D721Med (cell line): ENCODE measurements around the gene KLK6.

Experiments used
- DNase-seq: peaks from one replicate; pipeline ENCODE4 v3.0.0; 2011; ENCODE audit warnings: low spot score; ENCODE audit not compliant: insufficient read length
- FAIRE-seq: peaks from 2 replicates; lab custom pipeline; 2011; peaks lifted over from hg19 to GRCh38; lab: Jason Lieb, UNC
- CTCF ChIP-seq: IDR thresholded peaks from 2 replicates; pipeline ENCODE4 v1.5.1; 2012; ENCODE audit warnings: mild to moderate bottlenecking, control low read depth; ENCODE audit not compliant: insufficient read depth; ENCODE audit errors: missing control alignments

Gene KLK6

DNA sequence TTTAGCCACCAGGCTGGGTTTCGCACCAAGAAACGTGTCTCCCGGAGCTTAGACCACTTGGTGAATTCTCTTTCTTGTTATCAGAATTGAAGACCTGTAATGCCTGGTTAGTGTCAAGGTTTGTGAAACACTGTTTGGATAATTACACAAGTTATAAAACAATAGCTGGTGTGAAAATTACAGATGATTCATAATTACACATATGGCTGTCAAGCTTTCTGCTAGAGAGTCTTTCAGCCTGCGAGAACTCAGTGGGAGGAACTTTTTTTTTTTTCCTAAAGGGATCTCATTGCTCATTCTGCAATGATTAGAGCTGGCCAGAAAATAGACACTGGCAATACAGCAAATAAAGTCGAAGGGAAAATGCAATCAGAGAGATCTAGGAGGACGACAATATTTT, 44.8 kb downstream of the KLK6 start:
- DNase-seq (no peak), FAIRE-seq (no peak)
- TF ChIP-seq CTCF, result no peak

DNA sequence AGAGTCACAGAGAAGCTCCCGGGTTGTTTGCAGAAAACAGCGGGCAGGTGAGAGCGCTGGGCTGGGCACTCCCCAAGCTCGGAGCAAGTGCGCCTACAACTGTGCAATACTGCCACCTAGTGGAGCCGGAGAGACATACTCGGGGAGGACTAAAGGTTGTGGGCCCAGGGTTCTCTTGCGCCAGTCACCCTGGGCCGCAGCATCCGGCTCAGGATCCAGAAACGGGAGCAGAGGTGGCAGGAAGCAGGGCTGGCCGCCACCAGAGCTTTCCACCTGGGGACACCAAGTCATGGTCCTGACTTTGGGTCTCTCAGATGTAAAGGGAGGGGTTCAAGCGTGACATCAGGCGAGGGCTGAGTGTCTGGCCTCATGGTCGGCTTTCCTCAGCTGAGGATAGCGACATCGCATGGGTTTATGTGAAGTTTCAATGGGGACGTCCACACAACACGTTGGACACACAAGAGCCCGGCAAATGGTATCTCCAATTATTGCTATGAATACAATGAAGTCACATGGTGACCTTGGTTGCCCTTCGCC, 47.0 kb downstream of the KLK6 start:
- FAIRE-seq (no peak), DNase-seq (peak; percentile 61)
- TF ChIP-seq CTCF, result peak; percentile 86

GRCh38 chr19:50921426-50922316, 47.7 kb downstream of the KLK6 start:
- no peak for DNase-seq
- FAIRE-seq, result no peak
- TF ChIP-seq CTCF, result no peak

DNA sequence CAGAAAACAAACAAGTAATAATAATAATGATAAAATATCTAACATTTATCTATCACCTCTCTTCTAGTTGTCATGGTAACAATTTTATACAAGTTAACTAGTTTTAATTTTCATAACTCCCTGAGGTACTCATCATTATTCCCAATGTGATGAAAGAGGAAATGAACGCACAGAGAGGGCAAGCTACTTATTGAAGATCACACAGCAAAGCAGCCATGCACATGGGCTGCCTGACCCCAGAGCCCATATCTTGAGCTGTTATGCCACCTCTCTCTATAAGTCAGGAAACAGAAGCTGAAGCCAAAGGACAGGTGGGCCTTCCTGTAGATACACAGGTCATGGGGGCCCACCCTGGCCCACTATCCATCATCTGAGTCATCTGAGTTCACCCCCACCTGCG, 53.3 kb downstream of the KLK6 start:
- FAIRE-seq, result no peak
- TF ChIP-seq CTCF, result no peak
- no peak for DNase-seq

- DNase-seq (no peak), FAIRE-seq (no peak)
- TF ChIP-seq CTCF, result no peak
Measured at GRCh38 chr19:50912727-50913716, 56.4 kb downstream of the KLK6 start.

DNA sequence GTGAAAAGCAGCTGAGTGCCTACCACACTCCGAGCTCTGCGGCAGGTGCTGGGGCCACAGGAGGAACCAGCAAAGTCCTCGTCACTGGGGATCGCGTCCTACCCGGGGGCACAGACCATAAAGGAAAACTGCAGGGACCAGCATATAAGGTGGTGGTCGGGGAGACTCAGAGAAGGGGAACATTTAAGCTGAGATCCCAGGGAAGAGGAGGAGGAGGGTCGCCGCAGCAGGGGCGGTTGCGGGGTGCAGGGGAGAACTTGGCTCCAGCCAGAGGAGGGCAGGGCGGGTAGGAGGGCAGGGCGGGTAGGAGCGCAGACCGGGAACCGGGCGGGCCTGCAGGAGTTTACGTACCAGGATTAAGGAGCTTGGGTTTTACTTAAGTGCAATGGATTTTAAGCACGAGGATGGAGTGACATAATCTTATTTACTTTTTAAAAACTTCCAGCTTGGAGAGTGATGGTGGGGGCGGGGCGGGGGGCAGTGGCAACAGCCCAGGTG, 57.2 kb downstream of the KLK6 start:
- FAIRE-seq (no peak), DNase-seq (no peak)
- no peak for TF ChIP-seq CTCF
